WERI-Rb-1 (cell line): ENCODE results near the gene PCSK4.

Source experiments
- DNase-seq: peaks from one replicate; pipeline ENCODE4 v3.0.0-alpha.2; 2020
- H3K27ac ChIP-seq: fragments of 250-450 bp; sonication (Bioruptor Pico); 2 replicates; pipeline ENCODE4 v1.5.1; 2020; ENCODE audit warnings: mild to moderate bottlenecking, moderate library complexity
- H3K27me3 ChIP-seq: fragments of 250-450 bp; sonication (Bioruptor Pico); 2 replicates; pipeline ENCODE4 v1.5.1; 2021; ENCODE audit warnings: mild to moderate bottlenecking, low read depth, moderate library complexity; ENCODE audit not compliant: insufficient read depth, severe bottlenecking
- H3K36me3 ChIP-seq: fragments of 250-450 bp; sonication (Bioruptor Pico); 2 replicates; pipeline ENCODE4 v1.5.1; 2020; ENCODE audit warnings: mild to moderate bottlenecking, moderate library complexity
- H3K4me3 ChIP-seq: 2 replicates; pipeline ENCODE4 v1.5.1; 2011; ENCODE audit warnings: low read depth, mild to moderate bottlenecking, control low read depth, low read length
- H3K9me3 ChIP-seq: fragments of 250-450 bp; sonication (Bioruptor Pico); 2 replicates; pipeline ENCODE4 v1.5.1; 2021; ENCODE audit warnings: mild to moderate bottlenecking, moderate library complexity; ENCODE audit not compliant: severe bottlenecking
- CTCF ChIP-seq: IDR thresholded peaks from 2 replicates; pipeline ENCODE4 v1.5.1; 2011; ENCODE audit warnings: low read depth, mild to moderate bottlenecking, control low read depth, inconsistent platforms, low read length

PCSK4 gene

GRCh38 chr19:1526979-1527649 is 37.0 kb upstream of the PCSK4 start:
- Histone ChIP-seq H3K4me3 (no peak overlapping the region), H3K27ac (no peak overlapping the region), H3K27me3 (peaks cover 9% of the 10 kb centered on the region), H3K9me3 (no peaks in the 10 kb centered on the region), H3K36me3 (no peaks in the 10 kb centered on the region)
- no peak for DNase-seq
- TF ChIP-seq CTCF = no peak

- Histone ChIP-seq H3K27ac (no peak overlapping the region), H3K27me3 (peaks cover 9% of the 10 kb centered on the region), H3K9me3 (no peaks in the 10 kb centered on the region), H3K4me3 (no peak overlapping the region), H3K36me3 (no peaks in the 10 kb centered on the region)
- DNase-seq = no peak
- TF ChIP-seq CTCF = no peak
These were observed 36.1 kb upstream of the PCSK4 start for GRCh38 chr19:1526066-1526778.

- peak; percentile 41 for TF ChIP-seq CTCF
- no peaks in the 10 kb centered on the region for H3K9me3 ChIP-seq
- H3K27me3 ChIP-seq = peaks cover 9% of the 10 kb centered on the region
- no peaks in the 10 kb centered on the region for H3K36me3 ChIP-seq
- no peak for DNase-seq
- H3K27ac ChIP-seq = no peak overlapping the region
- no peak overlapping the region for H3K4me3 ChIP-seq
These were observed 35.2 kb upstream of the PCSK4 start for GRCh38 chr19:1525343-1525742.

GRCh38 chr19:1524972-1525325 is 34.8 kb upstream of the PCSK4 start:
- H3K36me3 ChIP-seq = no peaks in the 10 kb centered on the region
- H3K27ac ChIP-seq = no peak overlapping the region
- peaks cover 9% of the 10 kb centered on the region for H3K27me3 ChIP-seq
- H3K9me3 ChIP-seq = no peaks in the 10 kb centered on the region
- no peak overlapping the region for H3K4me3 ChIP-seq
- TF ChIP-seq CTCF = no peak
- DNase-seq = no peak

GRCh38 chr19:1524287-1524971 is 34.3 kb upstream of the PCSK4 start:
- DNase-seq = no peak
- Histone ChIP-seq H3K36me3 (no peaks in the 10 kb centered on the region), H3K27ac (no peak overlapping the region), H3K27me3 (peaks cover 9% of the 10 kb centered on the region), H3K9me3 (no peaks in the 10 kb centered on the region), H3K4me3 (peak overlapping the region; percentile 29)
- TF ChIP-seq CTCF = no peak
